ENCODE measurements around the gene CA12. TPM values are rescaled to one million over a fixed set of nuclear protein-coding genes. Genes with fewer than 3 reads are reported as not detected.

CA12 gene
- total and polyA plus RNA-seq, 10 of the 15 experiments (the other 5 are each of a cell fraction or from before 2014, with no cell fraction given): 0.03 to 0.10 TPM; not detected in 8

- ChIA-PET SMC1A (ENCODE audit: uncharacterized antibody, unreplicated experiment) (interaction anchor here (1.0 to 1.5 kb wide), 2 partner anchors 8 to 138 kb away, joined by 4 to 5 read pairs; no protein-coding TSS in a partner anchor), POLR2A (no interaction called here), CTCF (interaction anchor here (1.0 kb wide), 1 partner anchor 14 kb away, joined by 4 read pairs; no protein-coding TSS in a partner anchor), RAD21 (ENCODE audit: unreplicated experiment) (no interaction called here)
- Histone ChIP-seq H3K27me3 (replicated peaks in 1 of 2; ENCODE audit: control insufficient read depth in 2 of 2, insufficient read depth in 2 of 2, low read length in 1 of 2) (no peaks in the 10 kb centered on the region), H4K20me1 (ENCODE audit: control insufficient read depth, insufficient read depth) (no peaks in the 10 kb centered on the region), H3K4me2 (ENCODE audit: control insufficient read depth, insufficient read depth) (no peak overlapping the region), H3K4me3 (no peak overlapping the region), H3K27ac (ENCODE audit: control insufficient read depth, insufficient read depth) (no peak overlapping the region), H3K9me3 (replicated peaks; ENCODE audit: control insufficient read depth, insufficient read depth, low read length) (no peaks in the 10 kb centered on the region; the same call in 2 of the 3 replicates), H2AFZ (ENCODE audit: control insufficient read depth, low read depth, low read length) (no peak overlapping the region), H3K4me1 (ENCODE audit: control insufficient read depth, insufficient read depth, low read length) (no peaks in the 10 kb centered on the region), H3K36me3 (ENCODE audit: control insufficient read depth in 2 of 2, insufficient read depth in 2 of 2, low read length in 1 of 2) (no peaks in the 10 kb centered on the region), H3K79me2 (ENCODE audit: control insufficient read depth, insufficient read depth, low read length) (no peaks in the 10 kb centered on the region), H3K9ac (ENCODE audit: control insufficient read depth, insufficient read depth, low read length) (no peak overlapping the region)
- ATAC-seq: no peak
- no TSS peak for BruUV-seq (replicated peaks)
- 62% methylated on average over 2 of the region's 2 CpGs for WGBS (ENCODE audit: insufficient coverage, insufficient replicate concordance, low lambda C conversion rate, missing lambda C conversion rate)
- no peak for TF ChIP-seq SPI1 (IDR thresholded peaks at IDR 0.05; ENCODE audit: borderline replicate concordance, insufficient read depth, low read depth, low read length)
- no peak for TF ChIP-seq ZNF217 (IDR thresholded peaks at IDR 0.05)
- TF ChIP-seq SREBF1 (IDR thresholded peaks at IDR 0.05; ENCODE audit: low read length): no peak
- no peak for TF ChIP-seq RCOR1 (conservative IDR thresholded peaks at IDR 0.05; ENCODE audit: low read depth, low read length)
- no peak for TF ChIP-seq REST (IDR thresholded peaks at IDR 0.05; ENCODE audit: low read depth, low read length)
- no peak for TF ChIP-seq TCF12 (IDR thresholded peaks at IDR 0.05; ENCODE audit: low read depth, low read length)
- TF ChIP-seq SKIL (IDR thresholded peaks at IDR 0.05; ENCODE audit: low read depth, poor library complexity, severe bottlenecking): no peak
- no peak for TF ChIP-seq SP1 (IDR thresholded peaks at IDR 0.05; ENCODE audit: low read depth, low read length)
- TF ChIP-seq BACH1 (IDR thresholded peaks at IDR 0.05; ENCODE audit: borderline replicate concordance): no peak
- TF ChIP-seq ZNF384 (IDR thresholded peaks at IDR 0.05; ENCODE audit: borderline replicate concordance, low read depth, low read length): no peak
- TF ChIP-seq FOS (IDR thresholded peaks at IDR 0.05; ENCODE audit: borderline replicate concordance, extremely low read depth, insufficient read length): no peak
- TF ChIP-seq MEF2B (IDR thresholded peaks at IDR 0.05; ENCODE audit: partially characterized antibody, poor library complexity, severe bottlenecking): no peak
- no peak for TF ChIP-seq ETV6 (conservative IDR thresholded peaks at IDR 0.05 in 1 of 2, IDR thresholded peaks at IDR 0.05 in 1 of 2; ENCODE audit: borderline replicate concordance in 1 of 2, low read depth in 1 of 2)
- TF ChIP-seq CTCF (IDR thresholded peaks at IDR 0.05 in 2 of 3, conservative IDR thresholded peaks at IDR 0.05 in 1 of 3; ENCODE audit: control insufficient read depth in 2 of 3, extremely low read depth in 1 of 3, insufficient read depth in 1 of 3, low read depth in 3 of 3, low read length in 3 of 3): no peak
- no peak for TF ChIP-seq SMAD1 (IDR thresholded peaks at IDR 0.05; ENCODE audit: low read depth, partially characterized antibody)
- TF ChIP-seq EZH2 (IDR thresholded peaks at IDR 0.05; ENCODE audit: borderline replicate concordance, control insufficient read depth, low read depth, low read length): no peak
- intact Hi-C loops (cut with micrococcal nuclease; ENCODE audit: unreplicated experiment) (no loop called here), in situ Hi-C loops (cut with MboI) (no loop called here)
- no peak for DNase-seq (ENCODE audit: low read depth, low spot score)
- no peak for FAIRE-seq
These were observed 44.9 kb upstream of the CA12 start for GRCh38 chr15:63426552-63426951.
